Fibroblast of lung (primary cell): ENCODE measurements around the gene COL19A1. TPM values are rescaled to one million over a fixed set of nuclear protein-coding genes. Genes with fewer than 3 reads are reported as not detected.

Experiments used
- DNase-seq, 2 donors: peaks; one replicate each; pipeline versions ENCODE4 v3.0.0 to v3.0.0-alpha.2; 2010; ENCODE audit warnings: low read depth in 2 of 2
- H2AFZ ChIP-seq: 2 replicates; pipeline ENCODE4 v1.5.1; 2012; ENCODE audit warnings: low read length, control low read depth, inconsistent platforms
- H3K27ac ChIP-seq: 2 replicates; pipeline ENCODE4 v1.5.1; 2011; ENCODE audit warnings: low read length, control low read depth; ENCODE audit not compliant: insufficient read depth
- H3K27me3 ChIP-seq: 2 replicates; pipeline ENCODE4 v1.5.1; 2011; ENCODE audit warnings: mild to moderate bottlenecking, low read length; ENCODE audit not compliant: control insufficient read depth, insufficient read depth
- H3K36me3 ChIP-seq: 2 replicates; pipeline ENCODE4 v1.5.1; 2011; ENCODE audit warnings: low read length; ENCODE audit not compliant: control insufficient read depth, insufficient read depth
- H3K4me1 ChIP-seq: 2 replicates; pipeline ENCODE4 v1.5.1; 2011; ENCODE audit warnings: low read length; ENCODE audit not compliant: control insufficient read depth, insufficient read depth; ENCODE audit errors: extremely low read depth
- H3K4me2 ChIP-seq: 2 replicates; pipeline ENCODE4 v1.5.1; 2011; ENCODE audit warnings: low read length, control low read depth; ENCODE audit not compliant: insufficient read depth; ENCODE audit errors: extremely low read depth
- H3K4me3 ChIP-seq, 4 experiments: fragments of 200-600 bp in 1 of 4; sonication (generic) in 1 of 4; replicated peaks in 1 of 4; 2 replicates each; pipeline ENCODE4 v1.5.1; 2011 to 2016; ENCODE audit warnings: low read length in 4 of 4, low read depth in 3 of 4, mild to moderate bottlenecking in 3 of 4, control low read depth in 2 of 4, inconsistent platforms in 1 of 4, mixed read lengths in 1 of 4; ENCODE audit not compliant: insufficient read depth in 1 of 4; ENCODE audit errors: control extremely low read depth in 1 of 4
- H3K79me2 ChIP-seq: 2 replicates; pipeline ENCODE4 v1.5.1; 2012; ENCODE audit warnings: mild to moderate bottlenecking, low read length, inconsistent platforms; ENCODE audit not compliant: control insufficient read depth, insufficient read depth
- H3K9ac ChIP-seq: 2 replicates; pipeline ENCODE4 v1.5.1; 2011; ENCODE audit warnings: mild to moderate bottlenecking, low read length, control low read depth; ENCODE audit not compliant: insufficient read depth
- H3K9me3 ChIP-seq: 2 replicates; pipeline ENCODE4 v1.5.1; 2012; ENCODE audit warnings: low read depth, low read length; ENCODE audit not compliant: control insufficient read depth, insufficient read depth
- H4K20me1 ChIP-seq: 2 replicates; pipeline ENCODE4 v1.5.1; 2011; ENCODE audit warnings: low read length; ENCODE audit not compliant: control insufficient read depth, insufficient read depth; ENCODE audit errors: extremely low read depth
- CTCF ChIP-seq, 2 donors: IDR thresholded peaks in 1 of 2; conservative IDR thresholded peaks in 1 of 2; 1 replicate in 1 of 2; 2 replicates in 1 of 2; pipeline ENCODE4 v1.5.1; 2011 to 2012; ENCODE audit warnings: low read length in 2 of 2, control low read depth in 1 of 2, inconsistent platforms in 1 of 2, low read depth in 1 of 2, mild to moderate bottlenecking in 1 of 2
- EZH2 ChIP-seq: IDR thresholded peaks from 2 replicates; pipeline ENCODE4 v1.5.1; 2012; ENCODE audit warnings: low read length, control low read depth, mild to moderate bottlenecking; ENCODE audit errors: missing control alignments
- polyA plus RNA-seq, 2 donors: library from polyadenylated mRNA; depleted of rRNA in 1 of 2; stranded (reverse) in 1 of 2; unstranded in 1 of 2; fragments of >200 nt; gene quantifications; 2 replicates each; pipeline ENCODE4 v1.2.1, GENCODE V29; 2011 to 2012; ENCODE audit warnings: missing spikeins in 1 of 2
- total RNA-seq: library from RNA; depleted of rRNA; stranded (reverse); fragments of >200 nt; gene quantifications from 2 replicates; pipeline ENCODE4 v1.2.1, GENCODE V29; 2014

COL19A1 gene
- total and polyA plus RNA-seq, 2 donors (not counting 1 experiment from before 2014, with no cell fraction given), result 0.01 TPM; not detected in 1

DNA sequence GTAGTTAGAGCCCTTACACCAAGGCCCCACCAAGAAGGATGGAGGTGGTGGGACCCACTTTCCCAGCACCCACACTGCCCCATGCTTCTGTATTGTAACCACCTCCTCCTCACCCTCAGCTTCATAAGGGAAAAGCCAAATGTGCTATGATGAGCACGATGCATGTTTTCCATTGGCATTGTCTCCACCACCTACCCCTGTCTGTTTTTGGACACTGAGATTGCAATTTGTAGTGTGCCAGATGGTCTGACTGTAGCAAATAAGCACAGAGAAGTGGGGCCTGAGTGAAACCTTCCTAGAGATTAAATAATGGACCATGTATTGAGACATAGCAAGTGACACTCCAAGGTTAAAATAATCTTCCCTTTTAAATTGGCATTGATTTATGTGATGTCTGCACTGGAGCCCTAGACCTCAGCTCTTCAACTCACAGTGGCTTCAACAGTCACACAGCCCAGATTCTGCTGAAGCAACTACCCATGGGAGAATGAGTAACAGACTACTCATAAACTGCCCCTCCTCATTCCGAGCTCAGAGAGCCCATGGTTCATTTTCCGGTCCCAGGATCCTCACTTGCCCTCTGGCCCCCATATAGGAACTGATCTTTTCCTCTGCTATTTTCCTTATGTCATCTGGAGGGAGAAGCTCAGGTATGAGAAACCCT is 258.7 kb downstream of the COL19A1 start:
- Histone ChIP-seq H3K9me3 (no peaks in the 10 kb centered on the region), H2AFZ (no peak overlapping the region), H3K4me1 (no peaks in the 10 kb centered on the region), H4K20me1 (no peaks in the 10 kb centered on the region), H3K4me3 (no peak overlapping the region), H3K27ac (no peak overlapping the region), H3K4me2 (no peak overlapping the region), H3K36me3 (no peaks in the 10 kb centered on the region), H3K9ac (no peak overlapping the region), H3K27me3 (no peaks in the 10 kb centered on the region), H3K79me2 (no peaks in the 10 kb centered on the region)
- DNase-seq, result peak; percentile 1 to 38
- TF ChIP-seq EZH2 (no peak), CTCF (conservative IDR thresholded peaks at IDR 0.05 in 1 of 2, IDR thresholded peaks at IDR 0.05 in 1 of 2; ENCODE audit: low read depth in 1 of 2, low read length in 2 of 2) (no peak)

DNA sequence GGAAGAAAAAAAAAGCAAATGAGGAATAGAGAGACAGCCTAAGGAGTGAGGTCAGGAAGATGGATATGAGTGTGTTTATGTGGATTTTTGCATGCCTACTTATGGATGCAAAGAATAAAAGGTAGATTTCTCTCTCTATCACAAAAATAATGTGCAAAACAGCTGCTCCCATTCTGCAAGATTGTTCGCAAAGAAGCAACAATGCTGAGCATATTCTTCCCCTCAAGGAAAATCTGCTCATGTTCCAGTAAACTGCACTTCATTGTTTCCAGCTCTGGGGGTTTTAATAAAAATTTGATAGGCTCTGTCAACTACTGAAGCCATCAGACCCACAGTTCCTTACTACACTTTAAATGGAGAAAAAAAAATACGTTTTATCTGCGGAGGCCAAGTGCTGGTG is 259.2 kb downstream of the COL19A1 start:
- Histone ChIP-seq H2AFZ (no peak overlapping the region), H3K79me2 (no peaks in the 10 kb centered on the region), H3K9me3 (no peaks in the 10 kb centered on the region), H3K9ac (no peak overlapping the region), H3K27ac (no peak overlapping the region), H4K20me1 (no peaks in the 10 kb centered on the region), H3K4me3 (no peak overlapping the region), H3K36me3 (no peaks in the 10 kb centered on the region), H3K4me1 (no peaks in the 10 kb centered on the region), H3K4me2 (no peak overlapping the region), H3K27me3 (no peaks in the 10 kb centered on the region)
- DNase-seq, result no peak
- TF ChIP-seq EZH2 (no peak), CTCF (conservative IDR thresholded peaks at IDR 0.05 in 1 of 2, IDR thresholded peaks at IDR 0.05 in 1 of 2; ENCODE audit: low read depth in 1 of 2, low read length in 2 of 2) (no peak)

DNA sequence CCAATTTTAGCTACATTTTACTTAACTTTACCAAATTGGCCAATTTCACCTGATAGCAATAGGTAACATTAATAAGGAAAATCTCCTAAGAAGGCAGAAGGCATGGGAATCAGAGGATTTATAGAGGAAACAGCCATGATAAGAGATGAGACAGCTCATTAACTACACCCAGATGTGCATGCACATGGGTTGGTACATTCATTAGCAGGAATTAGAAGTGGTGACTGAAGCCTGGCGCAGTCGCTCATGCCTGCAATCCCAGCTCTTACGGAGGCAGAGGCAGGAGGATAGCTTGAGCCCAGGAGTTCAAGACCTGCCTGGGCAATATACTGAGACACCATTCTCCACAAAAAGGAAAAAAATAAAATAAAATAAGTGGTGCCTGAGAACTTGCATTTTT is 263.0 kb downstream of the COL19A1 start:
- Histone ChIP-seq H3K4me1 (no peaks in the 10 kb centered on the region), H3K9me3 (no peaks in the 10 kb centered on the region), H3K27me3 (no peaks in the 10 kb centered on the region), H3K36me3 (no peaks in the 10 kb centered on the region), H4K20me1 (no peaks in the 10 kb centered on the region), H3K4me2 (no peak overlapping the region), H3K27ac (no peak overlapping the region), H3K9ac (no peak overlapping the region), H2AFZ (no peak overlapping the region), H3K4me3 (no peak overlapping the region), H3K79me2 (no peaks in the 10 kb centered on the region)
- no peak for DNase-seq
- no peak for TF ChIP-seq CTCF (conservative IDR thresholded peaks at IDR 0.05 in 1 of 2, IDR thresholded peaks at IDR 0.05 in 1 of 2; ENCODE audit: low read depth in 1 of 2, low read length in 2 of 2)
- no peak for TF ChIP-seq EZH2
